ENCODE measurements around the gene ITPR1. TPM values are rescaled to one million over a fixed set of nuclear protein-coding genes. Genes with fewer than 3 reads are reported as not detected.

The ITPR1 gene
- total and polyA plus RNA-seq, 10 of the 15 experiments (the other 5 are each of a cell fraction or from before 2014, with no cell fraction given) = 12.2 to 239 (median 28.4) TPM

DNA sequence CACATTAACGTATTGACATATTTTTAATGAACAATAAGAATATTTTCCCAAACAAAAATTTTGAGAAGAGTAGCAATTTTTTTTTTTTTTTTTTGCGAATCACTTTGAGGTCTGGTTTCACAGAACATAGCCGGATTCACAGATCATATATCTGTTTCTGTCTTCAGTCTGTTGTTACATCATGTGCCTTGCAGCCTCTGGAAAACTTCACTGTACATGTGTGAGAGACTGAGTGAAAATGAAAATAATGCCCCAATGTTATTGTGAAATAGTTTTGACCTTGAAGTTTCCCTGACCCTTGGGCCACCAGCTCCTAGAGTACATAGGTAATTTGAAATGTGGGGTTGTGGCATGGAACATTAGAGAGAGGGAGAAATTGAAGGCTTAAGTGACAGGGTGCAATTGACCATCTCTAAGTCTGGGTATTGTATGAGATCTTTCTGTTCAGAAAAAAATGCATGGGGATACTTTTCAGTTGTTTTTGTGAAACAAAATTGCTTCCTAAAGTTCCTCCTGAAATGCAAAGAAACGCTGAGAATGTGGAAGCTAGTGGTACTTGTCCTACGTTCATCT is 14.0 kb downstream of the ITPR1 start:
- Histone ChIP-seq H2AFZ (ENCODE audit: control insufficient read depth, low read depth, low read length) (no peak overlapping the region), H3K4me2 (ENCODE audit: control insufficient read depth, insufficient read depth) (peak overlapping the region; percentile 74)
- intact Hi-C loops (cut with micrococcal nuclease; ENCODE audit: unreplicated experiment) = loop anchor here (2.0 to 10.0 kb wide), 4 partner anchors 80 to 478 kb away; no protein-coding TSS in a partner anchor
- TF ChIP-seq, protein P1, sequence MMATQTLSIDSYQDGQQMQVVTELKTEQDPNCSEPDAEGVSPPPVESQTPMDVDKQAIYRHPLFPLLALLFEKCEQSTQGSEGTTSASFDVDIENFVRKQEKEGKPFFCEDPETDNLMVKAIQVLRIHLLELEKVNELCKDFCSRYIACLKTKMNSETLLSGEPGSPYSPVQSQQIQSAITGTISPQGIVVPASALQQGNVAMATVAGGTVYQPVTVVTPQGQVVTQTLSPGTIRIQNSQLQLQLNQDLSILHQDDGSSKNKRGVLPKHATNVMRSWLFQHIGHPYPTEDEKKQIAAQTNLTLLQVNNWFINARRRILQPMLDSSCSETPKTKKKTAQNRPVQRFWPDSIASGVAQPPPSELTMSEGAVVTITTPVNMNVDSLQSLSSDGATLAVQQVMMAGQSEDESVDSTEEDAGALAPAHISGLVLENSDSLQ (IDR thresholded peaks at IDR 0.05) = peak; percentile 26; the same call in 1 of the 2 replicates
- TF ChIP-seq NR2F1 (conservative IDR thresholded peaks at IDR 0.05) (peak; percentile 68; the same call in 1 of the 2 replicates), NRF1 (conservative IDR thresholded peaks at IDR 0.05; ENCODE audit: low read depth, low read length) (no peak), CEBPB (IDR thresholded peaks at IDR 0.05; ENCODE audit: borderline replicate concordance in 1 of 2, low read depth in 2 of 2, low read length in 2 of 2) (no peak), KAT2A (conservative IDR thresholded peaks at IDR 0.05; ENCODE audit: control insufficient read depth, low read depth, low read length) (no peak), ZNF384 (IDR thresholded peaks at IDR 0.05; ENCODE audit: borderline replicate concordance, low read depth, low read length) (peak; percentile 63), JUNB (IDR thresholded peaks at IDR 0.05) (no peak), RAD51 (IDR thresholded peaks at IDR 0.05) (peak; percentile 43; the same call in 1 of the 2 replicates), POLR2A (IDR thresholded peaks at IDR 0.05; ENCODE audit: low read depth, low read length) (no peak)
- TF ChIP-seq, protein P2, sequence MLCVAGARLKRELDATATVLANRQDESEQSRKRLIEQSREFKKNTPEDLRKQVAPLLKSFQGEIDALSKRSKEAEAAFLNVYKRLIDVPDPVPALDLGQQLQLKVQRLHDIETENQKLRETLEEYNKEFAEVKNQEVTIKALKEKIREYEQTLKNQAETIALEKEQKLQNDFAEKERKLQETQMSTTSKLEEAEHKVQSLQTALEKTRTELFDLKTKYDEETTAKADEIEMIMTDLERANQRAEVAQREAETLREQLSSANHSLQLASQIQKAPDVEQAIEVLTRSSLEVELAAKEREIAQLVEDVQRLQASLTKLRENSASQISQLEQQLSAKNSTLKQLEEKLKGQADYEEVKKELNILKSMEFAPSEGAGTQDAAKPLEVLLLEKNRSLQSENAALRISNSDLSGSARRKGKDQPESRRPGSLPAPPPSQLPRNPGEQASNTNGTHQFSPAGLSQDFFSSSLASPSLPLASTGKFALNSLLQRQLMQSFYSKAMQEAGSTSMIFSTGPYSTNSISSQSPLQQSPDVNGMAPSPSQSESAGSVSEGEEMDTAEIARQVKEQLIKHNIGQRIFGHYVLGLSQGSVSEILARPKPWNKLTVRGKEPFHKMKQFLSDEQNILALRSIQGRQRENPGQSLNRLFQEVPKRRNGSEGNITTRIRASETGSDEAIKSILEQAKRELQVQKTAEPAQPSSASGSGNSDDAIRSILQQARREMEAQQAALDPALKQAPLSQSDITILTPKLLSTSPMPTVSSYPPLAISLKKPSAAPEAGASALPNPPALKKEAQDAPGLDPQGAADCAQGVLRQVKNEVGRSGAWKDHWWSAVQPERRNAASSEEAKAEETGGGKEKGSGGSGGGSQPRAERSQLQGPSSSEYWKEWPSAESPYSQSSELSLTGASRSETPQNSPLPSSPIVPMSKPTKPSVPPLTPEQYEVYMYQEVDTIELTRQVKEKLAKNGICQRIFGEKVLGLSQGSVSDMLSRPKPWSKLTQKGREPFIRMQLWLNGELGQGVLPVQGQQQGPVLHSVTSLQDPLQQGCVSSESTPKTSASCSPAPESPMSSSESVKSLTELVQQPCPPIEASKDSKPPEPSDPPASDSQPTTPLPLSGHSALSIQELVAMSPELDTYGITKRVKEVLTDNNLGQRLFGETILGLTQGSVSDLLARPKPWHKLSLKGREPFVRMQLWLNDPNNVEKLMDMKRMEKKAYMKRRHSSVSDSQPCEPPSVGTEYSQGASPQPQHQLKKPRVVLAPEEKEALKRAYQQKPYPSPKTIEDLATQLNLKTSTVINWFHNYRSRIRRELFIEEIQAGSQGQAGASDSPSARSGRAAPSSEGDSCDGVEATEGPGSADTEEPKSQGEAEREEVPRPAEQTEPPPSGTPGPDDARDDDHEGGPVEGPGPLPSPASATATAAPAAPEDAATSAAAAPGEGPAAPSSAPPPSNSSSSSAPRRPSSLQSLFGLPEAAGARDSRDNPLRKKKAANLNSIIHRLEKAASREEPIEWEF (IDR thresholded peaks at IDR 0.05; ENCODE audit: insufficient replicate concordance, low read depth, low read length) = no peak
- TF ChIP-seq, protein P3, sequence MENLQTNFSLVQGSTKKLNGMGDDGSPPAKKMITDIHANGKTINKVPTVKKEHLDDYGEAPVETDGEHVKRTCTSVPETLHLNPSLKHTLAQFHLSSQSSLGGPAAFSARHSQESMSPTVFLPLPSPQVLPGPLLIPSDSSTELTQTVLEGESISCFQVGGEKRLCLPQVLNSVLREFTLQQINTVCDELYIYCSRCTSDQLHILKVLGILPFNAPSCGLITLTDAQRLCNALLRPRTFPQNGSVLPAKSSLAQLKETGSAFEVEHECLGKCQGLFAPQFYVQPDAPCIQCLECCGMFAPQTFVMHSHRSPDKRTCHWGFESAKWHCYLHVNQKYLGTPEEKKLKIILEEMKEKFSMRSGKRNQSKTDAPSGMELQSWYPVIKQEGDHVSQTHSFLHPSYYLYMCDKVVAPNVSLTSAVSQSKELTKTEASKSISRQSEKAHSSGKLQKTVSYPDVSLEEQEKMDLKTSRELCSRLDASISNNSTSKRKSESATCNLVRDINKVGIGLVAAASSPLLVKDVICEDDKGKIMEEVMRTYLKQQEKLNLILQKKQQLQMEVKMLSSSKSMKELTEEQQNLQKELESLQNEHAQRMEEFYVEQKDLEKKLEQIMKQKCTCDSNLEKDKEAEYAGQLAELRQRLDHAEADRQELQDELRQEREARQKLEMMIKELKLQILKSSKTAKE (IDR thresholded peaks at IDR 0.05; ENCODE audit: low read depth, poor library complexity, severe bottlenecking) = peak; percentile 14
- TF ChIP-seq, protein P4, sequence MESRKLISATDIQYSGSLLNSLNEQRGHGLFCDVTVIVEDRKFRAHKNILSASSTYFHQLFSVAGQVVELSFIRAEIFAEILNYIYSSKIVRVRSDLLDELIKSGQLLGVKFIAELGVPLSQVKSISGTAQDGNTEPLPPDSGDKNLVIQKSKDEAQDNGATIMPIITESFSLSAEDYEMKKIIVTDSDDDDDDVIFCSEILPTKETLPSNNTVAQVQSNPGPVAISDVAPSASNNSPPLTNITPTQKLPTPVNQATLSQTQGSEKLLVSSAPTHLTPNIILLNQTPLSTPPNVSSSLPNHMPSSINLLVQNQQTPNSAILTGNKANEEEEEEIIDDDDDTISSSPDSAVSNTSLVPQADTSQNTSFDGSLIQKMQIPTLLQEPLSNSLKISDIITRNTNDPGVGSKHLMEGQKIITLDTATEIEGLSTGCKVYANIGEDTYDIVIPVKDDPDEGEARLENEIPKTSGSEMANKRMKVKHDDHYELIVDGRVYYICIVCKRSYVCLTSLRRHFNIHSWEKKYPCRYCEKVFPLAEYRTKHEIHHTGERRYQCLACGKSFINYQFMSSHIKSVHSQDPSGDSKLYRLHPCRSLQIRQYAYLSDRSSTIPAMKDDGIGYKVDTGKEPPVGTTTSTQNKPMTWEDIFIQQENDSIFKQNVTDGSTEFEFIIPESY (IDR thresholded peaks at IDR 0.05) = no peak

More for the DNA sequence above, 14.0 kb downstream of the ITPR1 start:
- POLR2A ChIA-PET = interaction anchor here (0.5 to 9.2 kb wide), 9 partner anchors 11 to 842 kb away, joined by 3 to 132 read pairs (median 4); partner anchors contain the start of gene ITPR1
- Histone ChIP-seq H3K4me1 (ENCODE audit: control insufficient read depth, insufficient read depth, low read length) (peaks cover 54% of the 10 kb centered on the region), H3K27ac (ENCODE audit: control insufficient read depth, insufficient read depth) (peak overlapping the region; percentile 60), H3K36me3 (ENCODE audit: control insufficient read depth in 2 of 2, insufficient read depth in 2 of 2, low read length in 1 of 2) (peaks cover 4 to 7% of the 10 kb centered on the region in 2 experiments; a peak in 3 of 4 replicates), H3K4me3 (peak overlapping the region; percentile 37; the same call in 1 of the 2 replicates), H3K9ac (ENCODE audit: control insufficient read depth, insufficient read depth, low read length) (no peak overlapping the region), H3K79me2 (ENCODE audit: control insufficient read depth, insufficient read depth, low read length) (peaks cover 26% of the 10 kb centered on the region), H4K20me1 (ENCODE audit: control insufficient read depth, insufficient read depth) (0 out of 2 replicates have a peak, but pooled peaks cover 3% of the 10 kb centered on the region), H3K9me3 (replicated peaks; ENCODE audit: control insufficient read depth, insufficient read depth, low read length) (no peaks in the 10 kb centered on the region), H3K27me3 (replicated peaks in 1 of 2; ENCODE audit: control insufficient read depth in 2 of 2, insufficient read depth in 2 of 2, low read length in 1 of 2) (no peaks in the 10 kb centered on the region)
- SMC1A ChIA-PET (ENCODE audit: uncharacterized antibody, unreplicated experiment) = interaction anchor here (0.7 to 12.9 kb wide), 15 partner anchors 11 to 156 kb away, joined by 3 to 180 read pairs (median 6); partner anchors contain the start of genes ITPR1 and SUMF1
- in situ Hi-C loops (cut with MboI) = loop anchor here (10.0 kb wide), 1 partner anchor 688 kb away; no protein-coding TSS in a partner anchor
- peak; percentile 45 for ATAC-seq
- CTCF ChIA-PET = interaction anchor here (0.6 to 5.6 kb wide), 9 partner anchors 11 to 549 kb away, joined by 3 to 52 read pairs (median 4); partner anchors contain the start of gene ITPR1
- DNase-seq (ENCODE audit: low read depth, low spot score) = no peak
- RAD21 ChIA-PET (ENCODE audit: unreplicated experiment) = interaction anchor here (0.7 to 9.8 kb wide), 11 partner anchors 10 to 465 kb away, joined by 3 to 128 read pairs (median 5); partner anchors contain the start of gene ITPR1
- no TSS peak for BruUV-seq (replicated peaks)
- 10% methylated on average over 5 of the region's 5 CpGs for WGBS (ENCODE audit: insufficient coverage, insufficient replicate concordance, low lambda C conversion rate, missing lambda C conversion rate)
- no peak for FAIRE-seq

Measured in GM12878 (cell line).